Activated T-cell treated with anti-CD3 and anti-CD28 coated beads, Interleukin-2, amount 50 U/mL, for 4 hours (primary cell): ENCODE data around the gene SPDYE1. TPM values are rescaled to one million over a fixed set of nuclear protein-coding genes. Genes with fewer than 3 reads are reported as not detected.

ENCODE experiments used
- ATAC-seq, 2 donors: fragments of 200-7000 bp; cut with Tn5 transposase; one replicate each; pipeline ENCODE4 v1.10.0; 2021
- DNase-seq: peaks from one replicate; pipeline ENCODE4 v3.0.0-alpha.2; 2020
- H3K27me3 Mint-ChIP-seq: one replicate; pipeline ENCODE4 v1.8.0; 2021; ENCODE audit warnings: low read depth, mixed read lengths
- H3K36me3 Mint-ChIP-seq: one replicate; pipeline ENCODE4 v1.8.0; 2022; ENCODE audit warnings: mixed read lengths; ENCODE audit not compliant: insufficient read depth
- H3K4me1 Mint-ChIP-seq: one replicate; pipeline ENCODE4 v1.8.0; 2021; ENCODE audit warnings: low read depth, mixed read lengths
- H3K4me3 Mint-ChIP-seq: one replicate; pipeline ENCODE4 v1.8.0; 2021; ENCODE audit warnings: mild to moderate bottlenecking, moderate library complexity, mixed read lengths
- H3K9me3 Mint-ChIP-seq: one replicate; pipeline ENCODE4 v1.8.0; 2021; ENCODE audit warnings: mixed read lengths
- total RNA-seq, 3 donors: library from RNA; stranded (reverse); gene quantifications; one replicate each; pipeline ENCODE4 v1.2.1, GENCODE V29; 2021

The SPDYE1 gene
- total RNA-seq, 3 donors from 2014 or later: not detected

DNA sequence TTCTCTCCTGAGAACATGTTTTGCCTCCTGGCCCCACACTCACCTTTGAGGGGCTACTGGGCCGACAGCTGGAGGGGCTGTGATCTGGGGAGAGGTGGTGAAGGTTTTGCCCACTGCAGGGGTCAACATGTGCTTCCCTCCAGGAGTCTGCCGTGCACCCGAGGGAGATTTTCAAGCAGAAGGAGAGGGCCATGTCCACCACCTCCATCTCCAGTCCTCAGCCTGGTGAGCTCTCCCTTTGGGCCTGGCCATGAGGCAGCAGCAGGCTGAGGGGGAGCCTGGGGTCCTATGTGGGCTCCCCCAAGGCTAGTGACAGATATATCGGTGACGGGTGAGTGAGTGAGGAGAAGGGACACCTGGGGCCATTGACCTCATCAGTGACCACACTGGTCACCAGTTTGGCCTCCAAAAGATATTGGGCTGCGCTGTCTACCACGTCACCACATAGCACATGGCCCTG is 61.1 kb downstream of the SPDYE1 start:
- no peak for DNase-seq
- ATAC-seq: no peak
- Mint-ChIP-seq H3K9me3 (no peaks in the 10 kb centered on the region), H3K4me1 (peaks cover 15% of the 10 kb centered on the region), H3K4me3 (no peak overlapping the region), H3K36me3 (peaks cover 38% of the 10 kb centered on the region), H3K27me3 (no peaks in the 10 kb centered on the region)

DNA sequence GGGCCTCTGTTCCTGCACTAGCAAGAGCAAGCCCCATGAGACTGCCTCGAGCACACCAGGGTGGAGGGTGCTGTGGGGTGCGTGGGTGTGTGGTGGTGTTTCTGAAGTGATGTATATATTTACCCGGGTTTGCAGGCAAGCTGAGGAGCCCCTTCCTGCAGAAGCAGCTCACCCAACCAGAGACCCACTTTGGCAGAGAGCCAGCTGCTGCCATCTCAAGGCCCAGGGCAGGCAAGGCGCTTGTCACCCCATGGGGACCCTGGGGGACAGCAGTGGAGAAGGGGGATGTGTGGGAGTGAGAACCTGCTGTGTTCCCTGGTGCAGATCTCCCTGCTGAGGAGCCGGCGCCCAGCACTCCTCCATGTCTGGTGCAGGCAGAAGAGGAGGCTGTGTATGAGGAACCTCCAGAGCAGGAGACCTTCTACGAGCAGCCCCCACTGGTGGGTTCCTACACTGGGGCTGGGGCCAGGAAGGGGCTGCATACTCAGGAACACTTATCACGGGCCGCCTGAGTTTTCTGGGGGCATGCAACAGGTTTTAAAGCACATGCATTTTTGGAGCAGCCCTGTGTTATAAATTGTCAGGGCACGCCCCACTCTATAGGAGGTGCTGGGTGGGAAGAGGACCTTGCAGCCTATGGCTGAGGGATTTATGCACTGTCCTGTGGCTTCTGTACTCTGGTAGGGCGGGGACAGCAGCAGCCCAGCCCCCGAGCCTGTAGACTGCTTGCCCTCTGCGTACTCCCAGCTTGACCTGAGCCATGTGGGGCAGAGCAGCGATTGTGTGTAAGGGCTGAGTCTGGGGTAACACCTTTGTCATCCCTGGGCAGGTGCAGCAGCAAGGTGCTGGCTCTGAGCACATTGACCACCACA is 61.8 kb downstream of the SPDYE1 start:
- H3K4me1 Mint-ChIP-seq: peaks cover 15% of the 10 kb centered on the region
- no peaks in the 10 kb centered on the region for H3K9me3 Mint-ChIP-seq
- H3K36me3 Mint-ChIP-seq: peaks cover 38% of the 10 kb centered on the region
- DNase-seq (no peak), ATAC-seq (peak; percentile 57 to 68)
- no peaks in the 10 kb centered on the region for H3K27me3 Mint-ChIP-seq
- no peak overlapping the region for H3K4me3 Mint-ChIP-seq

Other genes with a start within 250 kb of the SPDYE1 start
- gene BLVRA, start 239.2 kb upstream of the SPDYE1 start, total RNA-seq: 10 to 100 TPM; 20.7 to 24.9 (median 23.7) TPM
- gene MRPS24, start 128.4 kb upstream of the SPDYE1 start, total RNA-seq: 100 to 1,000 TPM; 158 to 193 (median 184) TPM
- 10 to 100 TPM; 31.7 to 32.6 (median 32.5) TPM for gene URGCP, start 91.3 kb upstream of the SPDYE1 start, total RNA-seq
- 10 to 100 TPM; 20.9 to 25.8 (median 22.7) TPM for gene UBE2D4, start 71.5 kb upstream of the SPDYE1 start, total RNA-seq
- 100 to 1,000 TPM; 147 to 167 (median 165) TPM for gene DBNL, start 46.8 kb downstream of the SPDYE1 start, total RNA-seq
- under 1 TPM in 1 of 3 donors, not detected in 2; 0.24 TPM for gene PGAM2, start 67.7 kb downstream of the SPDYE1 start, total RNA-seq
- 10 to 100 TPM; 33.0 to 45.1 (median 37.7) TPM for gene POLM, start 84.6 kb downstream of the SPDYE1 start, total RNA-seq
- gene AEBP1, start 106.4 kb downstream of the SPDYE1 start, total RNA-seq: 10 to 100 TPM; 26.7 to 36.3 (median 35.7) TPM
- gene POLD2, start 125.7 kb downstream of the SPDYE1 start, total RNA-seq: 100 to 1,000 TPM; 336 to 373 (median 346) TPM
- under 1 TPM in 1 of 3 donors, not detected in 2; 0.55 TPM for gene MYL7, start 143.4 kb downstream of the SPDYE1 start, total RNA-seq
- 1 to 10 TPM; 1.3 to 4.3 (median 2.7) TPM for gene GCK, start 191.5 kb downstream of the SPDYE1 start, total RNA-seq
- gene YKT6, start 203.1 kb downstream of the SPDYE1 start, total RNA-seq: 100 to 1,000 TPM; 114 to 121 (median 115) TPM